NCI-H1092 (cell line): ENCODE measurements around the gene PTPN7.
"Not testable (repeated sequence)": the region's sequence is repeated elsewhere in the genome, so short reads cannot be mapped to it uniquely, and the experiment has no call there.

Experiments used
- DNase-seq: peaks from one replicate; lab custom pipeline; 2025; lab: John Stamatoyannopoulos, UW

PTPN7 gene

DNA sequence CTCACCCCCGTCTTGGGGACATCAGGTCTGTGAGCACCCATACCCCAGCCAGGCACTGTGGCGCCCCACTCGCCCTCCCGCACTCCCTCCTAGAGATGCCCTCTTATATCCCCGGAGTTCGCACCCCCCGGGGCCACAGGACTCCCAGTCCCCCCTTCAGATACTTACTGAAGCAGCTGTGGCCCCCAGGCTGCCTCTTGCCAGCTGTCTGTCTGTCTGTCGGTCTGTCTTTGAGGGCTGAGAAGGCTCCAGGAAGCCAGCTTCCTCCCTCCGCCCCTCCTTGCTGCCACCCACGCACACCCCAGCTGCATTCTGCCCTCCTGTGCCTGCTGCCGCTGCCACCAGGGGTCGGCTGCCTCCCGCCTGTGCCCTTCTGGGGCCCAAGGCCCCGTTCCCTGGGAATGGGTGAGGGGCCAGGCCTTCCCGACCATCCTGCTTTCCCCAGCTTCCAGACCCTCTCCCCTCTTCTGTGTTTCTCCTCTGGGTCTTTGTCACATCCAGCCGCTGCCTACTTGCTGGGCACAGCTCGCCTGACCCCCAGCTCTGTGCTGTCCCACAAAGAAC, at the start of gene PTPN7:
Gene PTPN7, minus strand, starts transcription at position 226 of the 564 bp plus-strand sequence. CDS start 1,200 bp downstream, outside the sequence.
- no peak for DNase-seq

DNA sequence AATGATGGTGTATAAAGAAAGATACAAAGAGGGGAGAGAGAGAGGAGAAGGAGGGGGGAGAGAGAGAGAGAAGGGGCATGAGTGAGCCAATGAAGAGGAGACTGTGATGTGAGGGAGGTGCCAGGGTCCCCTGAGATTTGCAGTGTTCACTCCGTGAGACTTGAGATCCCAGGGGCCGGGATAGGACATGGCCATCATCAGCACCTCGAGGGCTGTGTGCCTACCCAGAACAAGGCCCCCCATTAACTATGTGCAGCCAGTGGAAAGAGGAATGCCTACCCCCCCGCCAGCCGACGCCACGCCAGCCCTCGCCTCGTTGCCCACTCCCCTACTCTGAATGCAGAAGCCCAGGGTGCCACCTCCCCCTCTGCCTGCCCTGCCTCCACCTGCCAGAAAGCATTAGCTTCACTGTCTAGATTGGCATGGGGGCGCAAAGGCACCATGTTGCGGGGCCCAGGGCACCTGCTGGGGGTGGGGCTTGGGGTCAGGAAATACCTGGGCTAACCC, 48.0 kb upstream of the PTPN7 start:
- DNase-seq, result no peak

DNA sequence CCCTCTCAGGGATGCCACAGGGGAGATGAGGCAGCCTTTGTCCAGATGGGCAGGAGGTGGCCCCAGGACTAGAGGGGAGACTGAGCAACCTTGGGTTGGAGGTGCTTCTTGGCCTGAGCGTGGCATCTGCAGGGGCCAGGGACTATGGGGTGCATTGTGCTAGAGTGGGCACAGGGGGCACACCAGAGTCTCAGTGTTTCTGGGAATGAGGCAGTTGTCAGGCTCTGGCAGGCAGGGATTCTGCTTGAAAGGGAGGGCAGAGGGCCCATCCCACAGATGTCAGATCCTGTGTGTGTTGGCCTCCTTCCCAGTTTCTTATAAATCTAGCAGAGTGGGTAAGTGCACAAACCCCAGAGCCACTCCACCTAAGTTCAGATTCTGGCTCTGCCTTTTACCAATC, 46.9 kb upstream of the PTPN7 start:
- no peak for DNase-seq

DNA sequence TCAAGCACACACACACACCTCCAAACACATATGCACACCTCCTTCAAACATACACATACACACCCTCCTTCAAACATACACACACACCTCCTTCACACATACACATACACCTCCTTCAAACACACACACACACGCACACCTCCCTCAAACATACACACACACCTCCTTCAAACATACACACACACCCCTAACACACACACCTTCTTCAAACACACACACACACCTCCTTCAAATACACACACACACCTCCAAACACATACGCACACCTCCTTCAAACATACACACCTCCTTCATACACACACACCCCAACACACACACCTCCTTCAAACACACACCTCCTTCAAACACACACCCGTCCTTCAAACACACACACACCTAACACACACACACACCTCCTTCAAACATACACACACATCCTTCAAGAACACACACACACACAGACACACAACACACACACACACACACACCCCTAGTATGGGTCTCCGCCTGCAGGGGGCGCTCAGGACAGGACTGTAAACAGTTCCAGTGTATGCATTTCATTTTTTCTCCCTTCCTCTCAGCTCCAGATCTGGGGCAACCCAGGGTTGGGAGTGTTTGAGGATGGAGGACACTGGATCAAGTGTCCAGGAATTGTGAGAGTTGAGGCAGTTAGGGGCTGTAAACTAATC, 45.3 kb upstream of the PTPN7 start:
- no peak for DNase-seq

DNA sequence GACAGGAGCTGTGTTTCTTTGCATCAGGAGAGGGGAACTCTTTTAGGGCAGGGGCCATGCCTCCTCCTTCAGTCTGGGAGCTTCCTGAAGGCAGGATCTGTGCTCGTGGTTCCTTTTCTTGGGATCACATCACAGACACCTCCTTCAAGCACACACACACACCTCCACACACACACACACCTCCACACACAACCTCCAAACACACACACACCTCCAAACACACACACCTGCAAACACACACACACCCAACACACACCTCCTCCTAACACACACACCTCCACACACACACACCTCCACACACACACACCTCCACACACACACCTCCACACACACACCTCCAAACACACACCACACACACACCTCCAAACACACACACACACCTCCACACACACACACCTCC, 43.7 kb upstream of the PTPN7 start:
- DNase-seq, result no peak

DNA sequence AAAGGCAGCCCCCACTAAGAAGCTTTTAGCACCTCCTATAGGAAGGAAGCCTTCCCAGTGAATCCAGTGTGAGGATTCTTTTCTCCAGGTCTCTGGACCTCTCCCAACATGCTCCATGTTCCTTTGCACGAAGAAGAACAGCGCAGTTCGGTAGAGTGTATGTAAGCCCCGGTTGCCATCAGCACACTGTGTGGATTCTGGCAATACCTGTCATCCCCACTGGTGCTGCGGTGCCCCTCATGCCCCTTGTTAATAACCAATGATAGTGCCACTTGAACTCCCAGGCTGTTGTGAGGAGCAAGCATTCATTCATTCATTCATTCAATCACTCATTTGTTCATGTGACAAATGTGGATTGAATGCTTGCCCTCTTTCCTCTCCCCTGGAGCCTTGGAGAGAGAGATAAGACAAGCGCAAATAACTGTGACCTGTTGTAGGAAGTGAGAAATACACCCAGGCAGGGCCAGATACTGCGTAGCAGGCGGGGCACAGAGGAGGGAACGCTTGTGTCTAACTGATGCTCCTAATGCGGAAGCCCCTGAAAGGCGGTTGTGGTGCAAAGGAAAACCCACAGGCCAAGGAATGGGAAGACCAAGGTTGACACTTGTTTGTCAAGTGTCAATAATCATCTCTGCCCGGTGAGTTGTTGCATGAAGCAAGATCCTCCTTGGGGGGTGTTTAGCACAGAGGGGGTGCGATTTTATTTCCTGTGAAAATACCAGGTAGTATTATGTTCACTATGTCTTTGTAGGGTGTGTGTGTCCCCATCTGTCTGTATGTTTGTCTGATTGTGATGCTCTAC, 43.0 kb upstream of the PTPN7 start:
- DNase-seq, result no peak

DNA sequence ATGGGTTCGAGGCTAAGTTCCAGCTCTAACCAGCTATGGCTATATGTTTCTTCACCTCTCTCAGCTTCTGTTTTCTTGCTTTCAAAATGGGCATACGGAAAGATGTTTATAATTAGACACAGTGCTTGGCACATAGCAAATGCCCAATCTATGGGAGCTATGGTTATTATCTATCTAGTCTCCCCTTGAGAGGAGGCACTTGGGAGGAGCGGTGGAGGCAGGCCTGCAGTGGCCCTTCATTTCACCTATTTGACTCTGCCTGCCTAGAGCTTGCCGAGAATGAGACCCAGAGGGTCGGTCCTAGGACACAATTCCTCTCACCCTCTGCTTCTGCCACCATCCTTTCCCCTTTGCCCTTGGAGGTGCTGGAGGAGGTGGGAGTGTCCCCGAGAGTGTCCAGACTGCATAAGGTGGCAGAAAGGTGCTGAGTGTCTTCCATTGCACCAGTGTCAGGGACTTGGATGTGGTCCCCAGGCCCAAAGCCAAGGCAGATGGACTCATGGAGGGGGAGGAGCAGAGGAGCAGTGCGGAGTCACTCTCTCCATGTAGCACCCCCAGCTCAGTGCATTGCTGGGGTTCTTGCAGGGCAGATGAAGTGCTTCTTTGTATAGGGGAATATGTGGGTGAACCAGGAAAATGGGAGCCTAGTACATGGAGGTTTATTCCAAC, 42.2 kb upstream of the PTPN7 start:
- no peak for DNase-seq

DNA sequence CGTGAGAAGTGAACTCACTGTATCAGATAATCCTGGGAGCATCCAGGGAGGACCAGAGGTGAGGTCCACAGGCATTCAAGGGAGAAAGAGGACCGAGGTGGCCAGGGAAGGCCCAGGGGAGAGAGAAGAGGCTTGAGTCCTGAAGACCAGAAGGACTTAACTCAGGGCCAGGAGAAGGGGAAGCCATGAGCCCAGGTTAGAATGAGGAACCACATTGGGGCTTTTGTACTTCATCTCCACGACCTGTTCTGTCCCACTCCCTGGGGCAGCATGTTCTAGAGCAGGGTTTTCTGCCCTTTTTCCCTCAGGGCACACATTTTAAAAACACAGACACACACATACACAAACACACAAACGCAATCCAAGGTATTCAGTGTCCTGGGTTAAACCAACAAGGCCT, 41.6 kb upstream of the PTPN7 start:
- no peak for DNase-seq

DNA sequence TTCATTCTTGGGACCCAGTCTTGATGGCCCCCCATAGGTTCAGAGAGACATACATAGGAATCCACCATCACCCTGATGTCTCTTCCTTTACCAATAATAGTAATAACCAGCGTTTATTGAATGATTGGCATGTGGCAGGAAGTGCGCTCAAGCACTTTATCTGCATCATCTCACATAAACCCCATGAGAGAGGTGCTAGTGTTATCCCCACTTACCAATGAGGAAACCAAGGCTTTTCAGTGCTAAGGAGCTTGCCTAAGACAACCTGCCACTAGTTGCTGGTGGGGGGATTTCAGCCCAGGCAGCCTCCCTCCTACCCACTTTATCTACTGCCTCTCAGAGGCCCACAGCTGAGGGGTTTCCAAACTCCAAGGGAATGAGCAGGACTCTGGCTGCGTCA, 40.9 kb upstream of the PTPN7 start:
- no peak for DNase-seq

DNA sequence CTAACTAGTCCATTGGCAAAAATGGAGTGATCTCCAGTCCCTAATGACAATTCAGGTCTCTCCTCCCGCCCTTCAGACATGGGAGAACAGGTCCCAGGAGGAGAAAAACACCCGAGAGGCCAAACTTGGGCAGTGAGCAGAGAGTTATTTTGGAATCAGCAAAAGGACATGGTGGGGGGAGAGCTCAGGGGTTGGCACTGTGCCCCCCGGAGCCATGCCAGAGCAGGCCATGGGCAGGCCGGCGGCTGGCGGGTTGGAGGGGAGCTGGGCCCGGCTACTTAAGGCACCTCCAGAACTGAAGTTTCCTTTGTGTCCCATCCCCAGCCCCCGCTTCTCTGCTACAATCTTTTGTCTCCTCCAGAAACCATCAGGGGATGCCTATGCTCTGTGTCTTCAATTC, 40.3 kb upstream of the PTPN7 start:
- DNase-seq, result no peak

DNA sequence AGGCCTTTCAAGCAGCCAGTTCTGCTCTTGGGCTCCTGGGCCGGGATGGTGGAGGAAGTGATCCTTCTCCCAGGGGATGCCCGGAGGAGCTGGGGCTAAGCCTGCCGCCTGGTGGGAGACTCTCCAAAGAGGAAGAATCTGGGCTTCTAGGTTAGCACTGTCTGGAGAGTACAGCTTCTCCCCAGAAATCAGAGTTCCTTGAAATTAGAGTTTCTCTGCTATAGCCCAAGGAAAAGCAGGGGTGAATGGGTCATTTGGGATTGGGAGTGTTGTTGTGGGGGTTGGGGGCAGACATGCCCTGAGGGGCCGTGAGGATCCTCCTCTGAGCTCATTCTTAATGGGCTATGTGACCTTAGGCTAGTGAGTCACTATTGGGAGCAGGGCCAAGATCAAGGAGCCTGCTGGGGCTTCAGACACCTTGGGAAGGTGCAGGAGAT, 39.7 kb upstream of the PTPN7 start:
- no peak for DNase-seq

DNA sequence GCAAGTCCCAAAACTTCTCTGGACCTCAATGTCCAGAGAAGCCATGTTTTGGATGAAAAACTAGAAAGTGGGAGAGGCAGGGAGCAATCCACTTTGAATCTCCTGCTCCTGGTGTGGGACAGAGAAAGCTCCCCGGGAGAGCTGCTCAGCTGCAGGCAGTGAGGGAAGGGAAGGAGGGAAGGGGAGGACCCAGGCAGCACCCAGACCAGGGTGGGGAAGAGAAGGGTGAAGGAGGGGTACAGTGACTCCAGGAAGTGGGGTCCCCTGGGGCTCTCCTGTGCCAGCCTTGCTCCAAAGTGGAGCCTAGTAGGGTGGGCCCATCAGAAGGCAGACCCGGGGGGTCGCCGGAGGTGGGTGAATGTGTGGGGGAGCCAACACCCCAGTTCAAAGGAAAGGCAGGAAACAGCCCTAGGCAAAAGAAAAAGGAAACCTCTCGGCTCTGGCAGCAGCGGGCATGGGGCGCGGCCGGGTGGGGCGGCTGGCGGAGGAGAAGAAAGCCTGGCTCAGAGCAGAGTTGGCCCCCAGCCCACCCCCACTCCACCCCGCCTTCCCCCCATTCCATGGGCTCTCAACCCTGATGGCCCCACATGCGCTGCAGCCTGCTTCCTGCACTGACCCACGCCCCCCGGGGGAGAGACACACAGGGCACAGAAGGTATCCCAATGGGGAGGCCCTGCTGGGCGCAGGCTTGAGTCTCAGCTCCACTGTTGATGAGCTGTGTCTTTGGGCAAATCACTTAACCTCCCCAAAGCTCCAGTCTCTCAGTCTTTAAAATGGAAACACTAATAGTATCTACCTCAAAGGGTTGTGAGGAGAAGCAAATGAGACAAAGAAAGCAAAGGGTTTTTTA, 38.9 kb upstream of the PTPN7 start:
- DNase-seq, result no peak

DNA sequence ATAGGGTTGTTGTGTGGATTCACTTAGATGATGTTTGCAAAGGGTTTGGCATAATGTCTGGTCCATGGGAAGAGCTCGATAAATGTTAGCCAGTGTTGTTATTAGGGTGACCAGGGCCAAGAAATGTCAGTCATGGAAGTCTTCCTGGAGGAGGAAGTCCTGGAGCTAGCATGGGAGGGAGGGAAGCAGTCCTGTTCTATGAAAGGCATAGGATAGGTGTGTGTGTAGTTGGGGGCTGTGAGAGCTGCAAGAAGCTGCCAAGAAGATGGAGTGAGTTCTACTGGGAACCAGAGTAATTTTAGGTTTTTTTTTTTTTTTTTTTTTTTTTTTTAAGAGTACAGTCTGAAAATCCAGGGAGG, 37.9 kb upstream of the PTPN7 start:
- DNase-seq, result no peak

DNA sequence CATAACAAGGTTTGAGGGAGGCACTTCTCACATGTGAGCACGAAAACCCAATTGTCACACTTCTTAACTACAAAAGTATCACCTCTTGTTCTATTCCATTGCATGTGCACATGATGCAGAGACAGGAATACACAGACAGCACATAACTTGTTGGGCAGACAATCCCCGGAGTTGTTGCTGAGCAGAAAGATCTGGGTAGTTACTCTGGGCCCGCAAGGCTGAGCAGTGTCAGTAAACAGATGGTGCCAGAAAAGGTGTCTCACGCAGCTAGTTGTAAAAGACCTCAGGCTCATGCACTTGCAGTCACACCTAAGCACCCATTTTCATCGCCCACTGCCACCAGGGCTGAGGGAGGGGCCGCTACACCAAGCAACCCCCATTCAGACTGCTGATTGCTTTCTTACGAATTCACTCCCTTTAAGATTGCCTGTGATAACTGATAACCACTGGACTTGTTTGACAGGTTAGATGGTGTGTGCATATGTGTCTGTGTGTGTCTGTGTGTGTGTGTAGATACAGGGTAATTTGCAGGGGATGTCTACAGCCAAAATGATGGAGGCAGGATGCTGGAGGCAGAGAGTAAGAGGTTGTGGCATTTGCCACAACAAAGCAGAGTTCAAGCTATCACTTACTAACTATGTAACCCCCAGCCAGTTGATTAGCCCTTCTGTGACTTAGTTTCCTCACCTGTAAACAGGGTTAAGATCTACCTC, 37.4 kb upstream of the PTPN7 start:
- DNase-seq, result no peak

DNA sequence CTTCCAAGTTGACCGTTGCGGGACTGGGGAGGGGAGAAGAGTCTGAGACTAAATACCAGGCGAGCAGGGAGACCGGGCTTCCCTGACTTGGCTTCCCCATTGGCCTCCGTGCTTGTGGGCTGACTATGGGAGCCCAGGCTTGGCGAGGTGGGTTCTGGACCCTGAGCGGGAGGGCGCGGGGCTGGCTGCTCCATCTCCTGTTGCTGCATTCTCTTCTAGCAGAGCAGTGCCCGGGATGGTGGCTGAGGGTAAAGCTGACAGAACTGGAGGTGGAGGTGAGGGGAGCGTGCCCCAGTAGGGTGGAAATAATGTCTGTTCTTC, 33.9 kb upstream of the PTPN7 start:
- DNase-seq, result no peak

DNA sequence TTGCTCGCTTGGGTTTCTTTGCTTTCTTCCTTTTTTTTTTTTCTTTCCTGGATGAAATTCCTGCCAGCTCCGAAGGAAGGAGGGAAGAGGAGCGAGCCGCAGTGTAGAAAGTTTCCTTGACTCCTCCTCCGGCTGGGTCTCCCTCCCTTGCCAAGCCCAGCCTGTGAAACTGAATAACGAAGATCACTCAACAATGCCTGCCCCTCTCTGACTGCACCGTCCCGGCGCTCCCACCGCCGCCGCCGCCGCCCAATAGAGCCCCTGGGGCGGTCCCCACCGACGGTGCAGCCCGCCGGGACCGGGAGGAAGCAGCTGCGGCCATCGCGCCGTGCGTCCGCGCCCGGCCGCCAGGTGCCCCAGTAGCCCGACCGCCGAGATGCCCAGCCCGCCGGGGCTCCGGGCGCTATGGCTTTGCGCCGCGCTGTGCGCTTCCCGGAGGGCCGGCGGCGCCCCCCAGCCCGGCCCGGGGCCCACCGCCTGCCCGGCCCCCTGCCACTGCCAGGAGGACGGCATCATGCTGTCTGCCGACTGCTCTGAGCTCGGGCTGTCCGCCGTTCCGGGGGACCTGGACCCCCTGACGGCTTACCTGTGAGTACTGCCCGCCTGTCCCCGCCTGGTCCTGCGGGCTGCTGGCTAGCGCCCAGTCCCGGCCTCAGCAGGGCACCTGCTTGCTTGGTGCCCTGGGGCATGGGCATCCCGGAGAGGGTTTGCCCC, 33.4 kb upstream of the PTPN7 start, which contains the start of gene LGR6:
Gene LGR6, plus strand, starts transcription at position 186 of the 714 bp plus-strand sequence. Its CDS starts 191 bp downstream, at position 377.
- DNase-seq, result no peak

DNA sequence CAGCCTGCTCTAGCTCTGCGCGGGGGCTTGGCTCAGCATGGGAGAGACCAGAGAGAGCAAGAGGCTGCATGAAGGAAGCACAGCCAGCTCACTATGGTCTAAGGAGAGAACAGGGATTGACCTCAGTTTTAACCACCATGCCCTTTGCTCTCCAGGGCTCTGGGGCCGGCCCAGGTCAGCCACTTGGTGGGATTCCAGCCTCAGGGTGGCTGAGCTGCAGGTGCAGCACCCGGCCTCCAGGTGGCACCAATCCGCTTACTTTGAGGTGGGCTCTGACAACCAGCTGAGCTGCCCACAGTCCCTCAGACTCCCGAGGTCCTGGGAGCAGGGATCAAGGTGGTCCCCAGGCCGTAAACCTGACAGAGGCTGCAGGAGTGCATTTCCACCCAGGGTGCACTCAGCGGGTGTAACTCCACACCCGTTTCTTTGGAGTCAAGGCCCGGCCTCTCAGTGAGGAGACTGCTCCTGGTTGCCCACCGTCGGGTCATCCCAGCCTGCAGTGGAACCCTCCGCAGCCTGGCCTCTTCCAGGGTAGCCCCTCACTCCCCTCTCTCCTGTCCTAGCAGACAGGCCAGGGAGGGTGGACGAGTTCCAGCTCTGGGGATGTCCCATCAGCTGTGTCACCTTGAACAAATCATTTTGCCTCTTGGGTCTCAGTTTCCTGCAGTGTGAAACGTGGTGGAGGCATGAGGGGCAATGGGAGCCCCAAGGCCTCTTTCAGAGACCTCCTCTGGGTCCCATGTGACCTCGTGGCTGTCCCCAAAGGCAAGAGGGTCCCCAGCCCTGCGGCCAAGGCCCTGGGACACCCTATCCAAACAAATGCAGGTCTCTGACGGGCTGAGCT, 32.6 kb upstream of the PTPN7 start:
- no peak for DNase-seq

DNA sequence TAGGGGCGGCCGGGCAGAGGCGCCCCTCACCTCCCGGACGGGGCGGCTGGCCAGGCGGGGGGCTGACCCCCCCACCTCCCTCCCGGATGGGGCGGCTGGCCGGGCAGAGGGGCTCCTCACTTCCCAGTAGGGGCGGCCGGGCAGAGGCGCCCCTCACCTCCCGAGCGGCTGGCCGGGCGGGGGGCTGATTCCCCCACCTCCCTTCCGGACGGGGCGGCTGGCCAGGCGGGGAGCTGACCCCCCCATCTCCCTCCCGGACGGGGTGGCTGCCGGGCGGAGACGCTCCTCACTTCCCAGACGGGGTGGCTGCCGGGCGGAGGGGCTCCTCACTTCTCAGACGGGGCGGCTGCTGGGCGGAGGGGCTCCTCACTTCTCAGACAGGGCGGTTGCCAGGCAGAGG, 31.0 kb upstream of the PTPN7 start:
- not testable (repeated sequence) for DNase-seq

DNA sequence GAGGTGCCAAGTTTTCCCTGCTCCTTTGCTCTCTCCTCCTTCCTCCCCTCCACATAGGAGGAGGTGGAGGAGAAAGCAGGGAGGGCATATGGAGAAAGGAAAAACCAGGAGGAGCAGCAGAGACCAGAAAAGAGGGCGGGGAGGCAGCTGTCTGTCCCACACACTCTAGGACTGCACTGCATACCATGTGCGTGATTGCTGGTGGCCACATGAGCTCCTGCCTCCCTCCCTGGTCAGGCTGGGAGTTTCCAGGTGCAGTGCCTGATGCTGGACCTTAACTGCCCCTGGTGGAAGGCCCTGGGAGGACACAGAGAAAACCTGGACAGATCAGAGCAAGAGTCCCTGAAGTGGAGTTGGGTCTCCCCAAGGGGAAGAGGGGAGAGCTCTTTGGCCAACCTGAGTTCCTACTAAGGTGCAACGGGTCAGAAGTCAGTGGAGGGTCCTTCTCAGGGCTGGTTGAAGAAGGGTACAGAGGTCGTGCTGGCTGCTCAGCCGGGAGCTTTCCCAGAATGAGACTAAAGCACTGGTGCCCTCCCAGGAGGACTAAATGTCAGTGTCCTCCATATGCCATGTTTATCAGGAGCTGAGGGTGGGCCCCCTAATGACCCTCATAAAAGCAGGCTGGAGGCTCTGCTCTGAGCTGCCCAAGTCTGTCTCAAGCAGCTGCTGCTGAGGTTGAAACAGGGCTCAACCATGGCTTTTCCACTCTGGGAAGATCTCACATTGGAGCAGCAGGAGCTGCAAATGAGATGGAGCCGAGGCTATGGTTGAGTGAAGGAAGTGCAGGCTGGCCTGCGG, 29.7 kb upstream of the PTPN7 start:
- no peak for DNase-seq
